BJ (cell line): ENCODE results near the gene GOLGA8J. TPM values are rescaled to one million over a fixed set of nuclear protein-coding genes. Genes with fewer than 3 reads are reported as not detected.
"Not testable (repeated sequence)": the region's sequence is repeated elsewhere in the genome, so short reads cannot be mapped to it uniquely, and the experiment has no call there.

ENCODE experiments used
- CTCF ChIA-PET: fragments of 350-600 bp; formaldehyde crosslinking; extraction: SDS; loops from one replicate; lab custom pipeline; 2021; ENCODE audit warnings: antibody characterized with exemption, inconsistent platforms; lab: Yijun Ruan, JAX
- POLR2A ChIA-PET: fragments of 300-600 bp; sonication (Branson Sonifier 250); formaldehyde crosslinking; extraction: SDS; loops from one replicate; lab custom pipeline; 2021; ENCODE audit warnings: antibody characterized with exemption; lab: Charles Lee
- DNase-seq: peaks from one replicate; pipeline ENCODE4 v3.0.0-alpha.2; 2011; ENCODE audit warnings: low read depth
- H3K27me3 ChIP-seq: 2 replicates; pipeline ENCODE4 v1.6.0; 2011; ENCODE audit warnings: low read length; ENCODE audit not compliant: control insufficient read depth, insufficient read depth
- H3K36me3 ChIP-seq: 2 replicates; pipeline ENCODE4 v1.5.1; 2011; ENCODE audit warnings: low read length; ENCODE audit not compliant: control insufficient read depth, insufficient read depth
- H3K4me3 ChIP-seq: 2 replicates; pipeline ENCODE4 v1.5.1; 2011; ENCODE audit warnings: low read depth, mild to moderate bottlenecking, control low read depth, low read length
- polyA minus RNA-seq: library from RNA; depleted of rRNA, polyadenylated mRNA; stranded (reverse); fragments of >200 nt; gene quantifications from 2 replicates; pipeline ENCODE4 v1.2.3, GENCODE V29; 2011; rRNA and poly(A)+ RNA removed
- polyA plus RNA-seq: library from polyadenylated mRNA; depleted of rRNA; stranded (reverse); fragments of >200 nt; gene quantifications from 2 replicates; pipeline ENCODE4 v1.2.3, GENCODE V29; 2011; rRNA removed
- TF ChIP-seq, protein P1 (sequence below): IDR thresholded peaks from 2 replicates; pipeline ENCODE4 v1.5.1; 2011; ENCODE audit warnings: low read depth, mild to moderate bottlenecking, control low read depth, inconsistent platforms, low read length, moderate library complexity; ENCODE audit not compliant: insufficient read depth

GOLGA8J gene
- polyA plus RNA-seq (not detected in 2 replicates), polyA minus RNA-seq (not detected in 2 replicates)

DNA sequence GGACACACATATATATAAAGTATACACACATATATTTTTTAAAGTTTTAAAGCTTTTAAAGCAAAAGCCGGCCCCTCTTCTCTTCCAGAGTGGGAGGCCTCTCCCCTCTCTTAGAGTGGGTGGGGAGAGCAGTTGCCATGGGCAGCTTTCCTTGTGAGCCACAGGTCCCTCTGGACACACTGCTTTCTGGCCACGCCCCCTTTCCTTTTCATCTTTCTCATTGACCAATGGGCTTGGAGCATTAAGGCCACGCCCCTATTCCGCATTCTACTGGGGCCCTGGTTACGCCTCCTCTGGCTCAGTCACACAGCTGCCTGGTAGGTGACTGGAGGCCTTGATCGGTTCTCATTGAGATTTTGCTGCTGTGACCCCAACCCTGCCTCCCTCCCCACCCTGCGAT lies at the start of gene GOLGA8J:
GOLGA8J (plus strand) TSS at position 301 of the 400 bp plus-strand sequence; CDS start at position 399, 98 bp downstream.
- DNase-seq, H3K36me3 ChIP-seq, CTCF ChIA-PET, POLR2A ChIA-PET, H3K4me3 ChIP-seq, H3K27me3 ChIP-seq: not testable (repeated sequence)

GRCh38 chr15:30033211-30033610 lies 49.5 kb upstream of the GOLGA8J start:
- DNase-seq, result no peak
- ChIA-PET POLR2A (no interaction called here), CTCF (interaction anchor here (1.0 to 1.4 kb wide), 2 partner anchors 10 to 41 kb away, joined by 3 to 5 read pairs; no protein-coding TSS in a partner anchor)
- Histone ChIP-seq H3K27me3 (no peaks in the 10 kb centered on the region), H3K36me3 (no peaks in the 10 kb centered on the region), H3K4me3 (no peak overlapping the region)
- TF ChIP-seq, protein P1, sequence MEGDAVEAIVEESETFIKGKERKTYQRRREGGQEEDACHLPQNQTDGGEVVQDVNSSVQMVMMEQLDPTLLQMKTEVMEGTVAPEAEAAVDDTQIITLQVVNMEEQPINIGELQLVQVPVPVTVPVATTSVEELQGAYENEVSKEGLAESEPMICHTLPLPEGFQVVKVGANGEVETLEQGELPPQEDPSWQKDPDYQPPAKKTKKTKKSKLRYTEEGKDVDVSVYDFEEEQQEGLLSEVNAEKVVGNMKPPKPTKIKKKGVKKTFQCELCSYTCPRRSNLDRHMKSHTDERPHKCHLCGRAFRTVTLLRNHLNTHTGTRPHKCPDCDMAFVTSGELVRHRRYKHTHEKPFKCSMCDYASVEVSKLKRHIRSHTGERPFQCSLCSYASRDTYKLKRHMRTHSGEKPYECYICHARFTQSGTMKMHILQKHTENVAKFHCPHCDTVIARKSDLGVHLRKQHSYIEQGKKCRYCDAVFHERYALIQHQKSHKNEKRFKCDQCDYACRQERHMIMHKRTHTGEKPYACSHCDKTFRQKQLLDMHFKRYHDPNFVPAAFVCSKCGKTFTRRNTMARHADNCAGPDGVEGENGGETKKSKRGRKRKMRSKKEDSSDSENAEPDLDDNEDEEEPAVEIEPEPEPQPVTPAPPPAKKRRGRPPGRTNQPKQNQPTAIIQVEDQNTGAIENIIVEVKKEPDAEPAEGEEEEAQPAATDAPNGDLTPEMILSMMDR, result no peak

GRCh38 chr15:30033763-30034162 lies 49.0 kb upstream of the GOLGA8J start:
- Histone ChIP-seq H3K36me3 (no peaks in the 10 kb centered on the region), H3K27me3 (no peaks in the 10 kb centered on the region), H3K4me3 (no peak overlapping the region)
- POLR2A ChIA-PET, result no interaction called here
- CTCF ChIA-PET, result interaction anchor here (1.0 to 1.4 kb wide), 2 partner anchors 9 to 40 kb away, joined by 3 to 5 read pairs; no protein-coding TSS in a partner anchor
- TF ChIP-seq, protein P1, result no peak
- no peak for DNase-seq

DNA sequence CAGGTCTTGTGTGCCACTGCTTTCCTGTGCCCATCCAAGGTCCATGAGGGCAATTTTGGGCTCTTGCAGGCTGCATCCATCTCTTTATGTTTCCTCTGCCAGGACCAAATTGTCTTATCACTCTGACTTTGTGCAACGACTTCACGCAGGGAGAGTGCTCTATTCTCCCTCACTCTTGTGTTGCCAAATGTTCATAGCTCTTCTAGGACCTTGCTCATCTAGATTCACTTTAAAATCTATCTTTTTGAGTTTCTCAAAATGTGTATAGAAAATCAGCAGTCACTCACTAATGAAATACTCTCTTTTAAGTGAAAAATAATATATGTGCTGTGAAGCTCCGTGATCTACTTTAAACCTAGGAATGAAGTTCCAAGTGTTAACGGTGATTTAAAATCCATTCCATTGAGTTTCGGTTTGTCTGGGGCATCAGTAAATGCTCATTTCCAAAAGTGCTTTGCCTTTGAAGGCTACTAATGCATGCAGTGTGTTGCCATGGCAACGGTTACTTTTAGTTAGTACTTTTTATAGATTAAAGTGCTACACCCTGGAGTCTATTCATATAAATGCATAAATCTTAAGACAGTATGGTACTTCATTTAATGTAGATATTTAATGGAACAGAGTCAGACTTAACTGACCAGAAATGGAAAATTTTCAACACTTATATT lies 46.6 kb upstream of the GOLGA8J start:
- Histone ChIP-seq H3K4me3 (no peak overlapping the region), H3K36me3 (no peaks in the 10 kb centered on the region), H3K27me3 (no peaks in the 10 kb centered on the region)
- CTCF ChIA-PET, result no interaction called here
- POLR2A ChIA-PET, result no interaction called here
- TF ChIP-seq, protein P1, result no peak
- no peak for DNase-seq

DNA sequence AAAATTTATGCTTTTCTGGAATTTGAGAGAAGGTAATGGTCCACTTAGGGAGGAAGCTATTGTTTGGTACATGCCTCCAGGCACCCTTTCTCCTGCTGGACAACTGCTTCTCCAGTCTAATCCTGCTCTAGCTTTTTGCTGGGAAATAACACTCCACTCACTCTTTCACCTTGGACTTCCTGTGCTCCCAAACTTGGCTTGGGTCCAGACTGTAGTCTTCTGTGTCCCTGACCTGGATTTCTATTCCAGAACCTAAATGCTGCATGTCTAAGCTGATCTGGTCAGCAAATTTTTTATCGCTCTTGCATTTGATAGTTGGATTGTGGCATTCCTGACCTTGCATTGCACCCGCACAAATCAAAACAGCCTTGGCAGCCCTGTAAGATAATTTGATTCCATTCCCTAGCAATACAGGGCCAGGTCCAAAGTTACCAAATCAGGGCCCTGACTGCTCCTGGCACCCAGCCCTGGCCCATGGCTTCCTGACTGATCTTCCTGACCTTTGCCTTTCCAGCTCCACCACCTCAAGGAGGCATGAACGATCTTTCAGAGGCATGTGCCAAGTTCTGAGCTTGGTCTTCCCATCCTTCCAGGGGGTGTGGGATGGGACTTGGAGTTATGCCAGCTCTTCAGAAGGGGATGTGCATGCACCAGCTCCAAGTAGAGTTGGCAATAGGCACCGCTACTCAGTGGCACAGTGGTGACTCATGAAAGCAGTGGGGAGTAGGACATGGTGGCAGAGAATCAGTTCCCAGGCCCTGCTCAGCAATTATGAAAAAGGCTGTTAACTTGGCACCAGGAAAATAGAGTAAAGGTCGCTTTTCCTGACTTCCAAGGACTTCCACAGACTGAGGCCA lies 43.9 kb upstream of the GOLGA8J start:
- ChIA-PET CTCF (interaction anchor here (1.1 kb wide), 1 partner anchor 443 kb away, joined by 3 read pairs; no protein-coding TSS in a partner anchor), POLR2A (no interaction called here)
- H3K4me3 ChIP-seq, result no peak overlapping the region
- TF ChIP-seq, protein P1, result no peak
- no peaks in the 10 kb centered on the region for H3K27me3 ChIP-seq
- DNase-seq, result no peak
- H3K36me3 ChIP-seq, result no peaks in the 10 kb centered on the region
